ENCODE data around the gene CELSR1. TPM values are rescaled to one million over a fixed set of nuclear protein-coding genes. Genes with fewer than 3 reads are reported as not detected.

Gene CELSR1
- total and polyA plus RNA-seq, 2 donors (not counting 1 experiment from before 2014, with no cell fraction given): 0.07 to 1.8 TPM

DNA sequence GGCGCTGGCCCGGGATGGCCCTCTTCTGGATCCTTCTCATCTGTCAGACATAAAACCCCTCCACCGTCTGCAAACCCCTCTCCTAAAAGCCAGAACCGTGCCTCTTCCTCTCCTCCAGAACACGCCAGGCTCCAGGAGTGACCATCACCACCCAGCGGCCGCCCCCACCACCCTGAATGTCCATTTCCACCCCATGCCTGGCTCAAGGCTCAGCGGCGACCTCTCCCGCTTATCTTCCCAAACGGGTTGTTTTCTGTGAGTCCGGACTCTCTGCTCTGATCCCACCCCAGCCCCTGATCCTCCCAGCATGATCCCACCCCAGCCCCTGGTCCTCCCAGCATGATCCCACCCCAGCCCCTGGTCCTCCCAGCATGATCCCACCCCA, 37.6 kb downstream of the CELSR1 start:
- no peak for DNase-seq (ENCODE audit: low read depth in 2 of 2)
- Histone ChIP-seq H3K4me3 (replicated peaks in 1 of 4; ENCODE audit: control extremely low read depth in 1 of 4, insufficient read depth in 1 of 4, low read depth in 3 of 4, low read length in 4 of 4) (no peak overlapping the region), H3K9me3 (ENCODE audit: control insufficient read depth, insufficient read depth, low read depth, low read length) (no peaks in the 10 kb centered on the region), H3K9ac (ENCODE audit: insufficient read depth, low read length) (no peak overlapping the region), H3K27ac (ENCODE audit: insufficient read depth, low read length) (no peak overlapping the region), H3K27me3 (ENCODE audit: control insufficient read depth, insufficient read depth, low read length) (no peaks in the 10 kb centered on the region), H4K20me1 (ENCODE audit: control insufficient read depth, extremely low read depth, insufficient read depth, low read length) (no peaks in the 10 kb centered on the region), H2AFZ (ENCODE audit: low read length) (no peak overlapping the region), H3K4me2 (ENCODE audit: extremely low read depth, insufficient read depth, low read length) (no peak overlapping the region), H3K36me3 (ENCODE audit: control insufficient read depth, insufficient read depth, low read length) (no peaks in the 10 kb centered on the region), H3K4me1 (ENCODE audit: control insufficient read depth, extremely low read depth, insufficient read depth, low read length) (no peaks in the 10 kb centered on the region), H3K79me2 (ENCODE audit: control insufficient read depth, insufficient read depth, low read length) (no peaks in the 10 kb centered on the region)
- TF ChIP-seq EZH2 (IDR thresholded peaks at IDR 0.05; ENCODE audit: low read length, missing control alignments): no peak
- TF ChIP-seq, protein P1, sequence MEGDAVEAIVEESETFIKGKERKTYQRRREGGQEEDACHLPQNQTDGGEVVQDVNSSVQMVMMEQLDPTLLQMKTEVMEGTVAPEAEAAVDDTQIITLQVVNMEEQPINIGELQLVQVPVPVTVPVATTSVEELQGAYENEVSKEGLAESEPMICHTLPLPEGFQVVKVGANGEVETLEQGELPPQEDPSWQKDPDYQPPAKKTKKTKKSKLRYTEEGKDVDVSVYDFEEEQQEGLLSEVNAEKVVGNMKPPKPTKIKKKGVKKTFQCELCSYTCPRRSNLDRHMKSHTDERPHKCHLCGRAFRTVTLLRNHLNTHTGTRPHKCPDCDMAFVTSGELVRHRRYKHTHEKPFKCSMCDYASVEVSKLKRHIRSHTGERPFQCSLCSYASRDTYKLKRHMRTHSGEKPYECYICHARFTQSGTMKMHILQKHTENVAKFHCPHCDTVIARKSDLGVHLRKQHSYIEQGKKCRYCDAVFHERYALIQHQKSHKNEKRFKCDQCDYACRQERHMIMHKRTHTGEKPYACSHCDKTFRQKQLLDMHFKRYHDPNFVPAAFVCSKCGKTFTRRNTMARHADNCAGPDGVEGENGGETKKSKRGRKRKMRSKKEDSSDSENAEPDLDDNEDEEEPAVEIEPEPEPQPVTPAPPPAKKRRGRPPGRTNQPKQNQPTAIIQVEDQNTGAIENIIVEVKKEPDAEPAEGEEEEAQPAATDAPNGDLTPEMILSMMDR (conservative IDR thresholded peaks at IDR 0.05 in 1 of 2, IDR thresholded peaks at IDR 0.05 in 1 of 2; ENCODE audit: low read depth in 1 of 2, low read length in 2 of 2): no peak

DNA sequence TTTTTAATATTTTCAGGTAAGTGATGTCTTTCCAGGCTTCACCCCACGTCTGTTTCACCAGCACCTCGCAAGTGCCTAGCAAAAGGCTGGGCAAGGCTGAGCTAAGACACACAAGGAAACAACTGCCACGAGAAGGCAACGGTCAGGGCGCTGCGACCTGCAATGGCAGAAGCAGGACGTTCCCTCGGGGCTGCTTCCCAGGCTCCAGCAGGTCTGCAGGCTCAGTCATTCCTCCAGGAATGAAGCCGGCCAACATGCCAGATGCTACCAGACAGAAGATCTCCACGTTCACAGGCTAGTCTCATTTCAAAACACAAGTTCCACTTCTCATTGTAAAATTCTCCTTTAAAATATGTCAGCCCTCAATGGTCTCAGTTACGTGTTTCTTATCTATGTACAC, 45.5 kb downstream of the CELSR1 start:
- H3K36me3 ChIP-seq (ENCODE audit: control insufficient read depth, insufficient read depth, low read length): no peaks in the 10 kb centered on the region
- H3K27ac ChIP-seq (ENCODE audit: insufficient read depth, low read length): no peak overlapping the region
- no peak overlapping the region for H3K4me2 ChIP-seq (ENCODE audit: extremely low read depth, insufficient read depth, low read length)
- H3K4me3 ChIP-seq (replicated peaks in 1 of 4; ENCODE audit: control extremely low read depth in 1 of 4, insufficient read depth in 1 of 4, low read depth in 3 of 4, low read length in 4 of 4): no peak overlapping the region
- TF ChIP-seq, protein P1 (conservative IDR thresholded peaks at IDR 0.05 in 1 of 2, IDR thresholded peaks at IDR 0.05 in 1 of 2; ENCODE audit: low read depth in 1 of 2, low read length in 2 of 2): no peak
- TF ChIP-seq EZH2 (IDR thresholded peaks at IDR 0.05; ENCODE audit: low read length, missing control alignments): no peak
- no peak for DNase-seq (ENCODE audit: low read depth in 2 of 2)
- H3K4me1 ChIP-seq (ENCODE audit: control insufficient read depth, extremely low read depth, insufficient read depth, low read length): no peaks in the 10 kb centered on the region
- H3K27me3 ChIP-seq (ENCODE audit: control insufficient read depth, insufficient read depth, low read length): no peaks in the 10 kb centered on the region
- H2AFZ ChIP-seq (ENCODE audit: low read length): no peak overlapping the region
- no peaks in the 10 kb centered on the region for H4K20me1 ChIP-seq (ENCODE audit: control insufficient read depth, extremely low read depth, insufficient read depth, low read length)
- no peak overlapping the region for H3K9ac ChIP-seq (ENCODE audit: insufficient read depth, low read length)
- no peaks in the 10 kb centered on the region for H3K79me2 ChIP-seq (ENCODE audit: control insufficient read depth, insufficient read depth, low read length)
- no peaks in the 10 kb centered on the region for H3K9me3 ChIP-seq (ENCODE audit: control insufficient read depth, insufficient read depth, low read depth, low read length)

DNA sequence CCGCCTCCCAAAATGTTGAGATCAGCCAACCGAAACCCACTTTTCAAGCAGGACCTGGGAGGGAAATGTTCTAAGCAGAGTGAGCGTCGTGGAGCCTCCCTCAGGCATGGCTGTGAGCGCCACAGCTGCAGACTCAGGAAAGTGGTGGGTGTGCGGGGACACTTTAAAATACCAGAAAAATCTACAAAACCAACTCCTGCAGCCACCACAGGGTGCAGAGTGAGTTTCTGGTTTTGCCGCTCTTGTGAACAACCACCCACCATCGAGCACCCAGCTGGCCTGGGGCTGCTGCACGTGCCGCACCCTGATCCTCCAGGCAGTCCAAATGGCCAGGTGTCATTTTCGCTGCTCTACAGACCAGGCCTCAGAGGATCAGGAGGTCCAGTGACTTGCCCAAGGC, 46.9 kb downstream of the CELSR1 start:
- no peak for DNase-seq (ENCODE audit: low read depth in 2 of 2)
- Histone ChIP-seq H3K79me2 (ENCODE audit: control insufficient read depth, insufficient read depth, low read length) (no peaks in the 10 kb centered on the region), H3K9me3 (ENCODE audit: control insufficient read depth, insufficient read depth, low read depth, low read length) (no peaks in the 10 kb centered on the region), H3K9ac (ENCODE audit: insufficient read depth, low read length) (no peak overlapping the region), H3K27me3 (ENCODE audit: control insufficient read depth, insufficient read depth, low read length) (no peaks in the 10 kb centered on the region), H3K27ac (ENCODE audit: insufficient read depth, low read length) (no peak overlapping the region), H3K4me1 (ENCODE audit: control insufficient read depth, extremely low read depth, insufficient read depth, low read length) (no peaks in the 10 kb centered on the region), H4K20me1 (ENCODE audit: control insufficient read depth, extremely low read depth, insufficient read depth, low read length) (no peaks in the 10 kb centered on the region), H3K4me3 (replicated peaks in 1 of 4; ENCODE audit: control extremely low read depth in 1 of 4, insufficient read depth in 1 of 4, low read depth in 3 of 4, low read length in 4 of 4) (no peak overlapping the region), H2AFZ (ENCODE audit: low read length) (no peak overlapping the region), H3K36me3 (ENCODE audit: control insufficient read depth, insufficient read depth, low read length) (no peaks in the 10 kb centered on the region), H3K4me2 (ENCODE audit: extremely low read depth, insufficient read depth, low read length) (no peak overlapping the region)
- TF ChIP-seq, protein P1 (conservative IDR thresholded peaks at IDR 0.05 in 1 of 2, IDR thresholded peaks at IDR 0.05 in 1 of 2; ENCODE audit: low read depth in 1 of 2, low read length in 2 of 2): no peak
- TF ChIP-seq EZH2 (IDR thresholded peaks at IDR 0.05; ENCODE audit: low read length, missing control alignments): no peak
